HG02642 (cell line): Measurements from ENCODE around the gene THOP1.
"Not testable (repeated sequence)": the region's sequence is repeated elsewhere in the genome, so short reads cannot be mapped to it uniquely, and the experiment has no call there.

ENCODE experiments used
- ATAC-seq: cut with Tn5 transposase; IDR thresholded peaks from one replicate; pipeline ENCODE4 v1.9.1; 2021; ENCODE audit warnings: mild to moderate bottlenecking; ENCODE audit not compliant: unreplicated experiment, poor library complexity

THOP1 gene

GRCh38 chr19:2779121-2779740 is 6.1 kb upstream of the THOP1 start:
- ATAC-seq, result no peak

DNA sequence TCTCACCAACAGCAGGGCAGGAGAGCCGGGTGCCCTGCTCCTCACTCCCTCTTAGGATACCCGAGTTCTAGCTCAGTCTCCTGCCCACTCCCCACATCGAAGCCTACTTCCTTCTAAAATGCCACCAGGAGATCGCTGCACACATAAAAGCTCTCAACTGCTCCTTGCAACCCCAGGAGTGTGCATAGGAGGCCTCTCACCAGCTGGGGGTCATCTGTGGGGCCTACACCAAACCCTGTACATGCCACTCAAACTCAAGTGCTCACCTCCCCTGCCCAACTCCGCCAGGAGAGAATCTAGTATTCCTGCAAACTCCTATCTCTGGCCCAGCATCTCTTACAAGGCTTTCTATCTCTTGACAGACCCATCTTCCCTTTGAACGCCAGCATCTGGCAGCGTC is 5.0 kb upstream of the THOP1 start:
- ATAC-seq, result no peak

DNA sequence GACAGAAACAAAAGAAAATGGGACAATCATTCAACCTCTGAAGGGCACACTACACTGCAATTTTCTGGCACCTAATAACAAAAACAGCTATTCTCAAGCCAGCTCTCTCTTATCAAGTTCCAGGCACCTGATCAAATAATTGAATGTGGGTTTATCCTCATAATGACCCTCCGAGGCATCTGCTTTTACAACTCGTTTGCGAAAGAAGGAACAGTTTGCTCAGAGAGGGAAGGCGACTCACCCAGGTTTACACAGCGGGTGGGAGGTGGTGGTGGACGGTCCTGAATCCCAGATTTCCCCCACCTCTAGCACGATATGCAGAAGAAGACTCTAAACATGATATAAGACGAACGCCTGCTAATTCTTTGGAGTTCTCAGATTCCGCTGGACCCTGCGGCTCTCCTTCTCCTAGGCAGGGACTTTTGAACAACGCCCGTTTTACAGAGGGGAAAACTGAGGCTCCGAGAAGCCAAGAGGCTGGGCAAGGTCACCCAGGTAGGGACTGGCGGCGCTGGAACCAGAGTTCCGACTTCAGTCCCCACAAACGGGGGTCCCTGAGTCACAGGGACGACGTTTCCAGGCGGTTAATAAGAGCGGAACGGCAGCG is 2.9 kb upstream of the THOP1 start:
- no peak for ATAC-seq

- peak; percentile 79 for ATAC-seq
Observed at GRCh38 chr19:2782936-2783780, 2.1 kb upstream of the THOP1 start, which contains the start of gene SGTA. Gene SGTA (minus strand): TSS chr19:2783273. CDS start chr19:2769068, 14,205 bp downstream.

- ATAC-seq, result no peak
Observed at GRCh38 chr19:2783781-2784145, 1.5 kb upstream of the THOP1 start.

DNA sequence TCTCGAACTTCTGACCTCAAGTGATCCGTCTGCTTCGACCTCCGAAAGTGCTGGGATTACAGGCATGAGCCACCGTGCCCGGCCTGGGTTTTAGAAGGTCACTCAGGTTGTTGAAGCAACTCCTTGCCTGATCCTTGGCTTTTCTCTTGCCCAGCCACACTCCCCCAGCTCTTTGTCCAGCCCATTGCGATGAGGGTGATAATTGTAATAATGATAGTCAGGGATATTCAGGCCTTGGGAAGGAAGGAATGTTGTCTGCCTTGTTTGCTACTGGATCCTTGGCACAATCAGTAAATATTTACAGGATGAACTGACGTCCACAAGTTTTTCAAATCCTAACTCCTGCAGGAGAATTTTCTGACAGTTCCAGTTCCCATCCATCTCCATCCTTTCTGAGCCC is 1.8 kb downstream of the THOP1 start:
- no peak for ATAC-seq

- ATAC-seq, result no peak
Observed at GRCh38 chr19:2788237-2788636, 2.9 kb downstream of the THOP1 start.

DNA sequence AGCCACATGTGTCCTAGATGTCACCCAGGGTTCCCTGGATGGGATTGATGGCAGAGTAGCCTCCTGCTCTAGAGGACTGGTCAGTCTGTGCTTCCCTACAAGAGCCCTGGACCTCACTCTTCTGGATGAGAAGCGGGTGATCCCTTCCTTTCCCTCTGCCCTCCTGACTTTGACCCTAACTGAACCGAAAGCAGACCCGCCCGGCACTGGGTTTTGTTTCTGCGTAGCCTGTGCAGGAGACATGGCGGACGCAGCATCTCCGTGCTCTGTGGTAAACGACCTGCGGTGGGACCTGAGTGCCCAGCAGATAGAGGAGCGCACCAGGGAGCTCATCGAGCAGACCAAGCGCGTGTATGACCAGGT is 4.9 kb downstream of the THOP1 start:
- no peak for ATAC-seq

DNA sequence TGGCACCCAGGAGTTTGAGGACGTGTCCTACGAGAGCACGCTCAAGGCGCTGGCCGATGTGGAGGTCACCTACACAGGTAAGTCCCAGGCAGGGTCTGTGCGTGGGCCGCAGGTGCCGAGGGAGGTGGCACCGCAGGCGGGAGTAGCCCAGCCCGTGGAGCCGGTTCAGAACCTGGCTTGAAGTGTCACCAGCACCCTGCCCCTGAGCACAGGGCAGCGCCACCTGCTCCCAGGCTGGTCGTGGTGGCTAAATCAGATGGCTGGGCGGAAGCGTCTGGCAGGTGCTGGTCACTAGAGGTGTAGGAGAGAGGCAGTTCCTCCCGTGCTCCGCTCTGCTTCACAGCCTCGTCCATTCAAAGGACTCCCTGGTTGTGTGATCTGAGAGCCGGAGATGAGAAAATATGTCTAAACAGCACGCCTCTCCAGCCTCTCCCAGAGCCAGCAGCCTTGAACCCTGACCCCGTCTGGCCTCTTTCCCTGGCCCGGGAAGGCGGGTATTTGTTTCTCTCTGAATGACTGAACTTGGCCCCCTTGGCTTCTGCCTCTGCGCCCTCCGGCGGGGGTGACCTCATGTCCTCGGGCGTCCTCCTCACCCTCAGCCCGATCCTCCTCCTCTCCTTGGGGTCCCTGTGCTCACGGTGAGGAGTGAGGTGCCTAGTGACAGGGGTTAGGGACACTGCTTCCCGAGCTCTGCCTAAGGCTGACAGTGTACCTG is 5.4 kb downstream of the THOP1 start:
- ATAC-seq, result no peak

DNA sequence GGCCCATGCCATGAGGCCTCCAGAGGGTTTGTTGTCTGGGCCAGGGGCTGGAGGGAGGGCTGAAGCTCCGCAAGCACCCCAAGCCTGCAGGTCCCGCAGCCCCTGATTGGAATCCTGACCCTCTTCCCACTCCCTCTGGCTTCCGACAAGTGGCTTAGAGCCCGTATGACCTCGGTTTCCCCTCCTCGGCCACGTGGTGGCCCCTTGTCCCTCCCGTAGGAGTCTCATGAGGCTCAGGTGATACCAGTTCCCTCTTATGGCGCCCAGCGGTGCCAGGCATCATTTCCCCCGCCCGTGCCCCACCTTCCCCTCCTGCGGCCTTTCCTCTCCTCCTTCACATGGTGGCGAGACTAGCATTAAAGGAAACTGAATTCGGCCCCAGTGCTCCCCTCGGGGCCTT is 6.1 kb downstream of the THOP1 start:
- no peak for ATAC-seq

DNA sequence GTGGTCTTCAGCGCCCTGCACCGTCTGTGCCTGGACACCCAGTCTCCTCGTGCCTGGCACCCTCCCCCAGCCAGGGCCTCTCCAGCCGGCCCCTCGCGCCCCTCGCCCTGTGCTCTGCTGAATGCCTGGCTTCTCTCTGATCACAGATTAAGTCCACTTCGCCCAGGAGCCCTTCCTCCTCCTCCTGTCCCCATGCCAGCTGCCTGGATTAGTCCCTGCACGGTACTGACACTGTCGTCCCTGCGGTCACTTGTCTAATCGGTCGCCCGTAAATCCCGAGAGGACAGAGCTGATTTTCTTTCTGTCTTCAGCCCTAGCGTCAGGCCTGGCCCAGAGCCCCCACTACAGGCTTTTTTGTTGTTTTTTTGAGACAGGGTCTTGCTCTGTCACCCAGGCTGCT is 6.6 kb downstream of the THOP1 start:
- no peak for ATAC-seq

GRCh38 chr19:2792666-2793065 is 7.4 kb downstream of the THOP1 start:
- not testable (repeated sequence) for ATAC-seq

DNA sequence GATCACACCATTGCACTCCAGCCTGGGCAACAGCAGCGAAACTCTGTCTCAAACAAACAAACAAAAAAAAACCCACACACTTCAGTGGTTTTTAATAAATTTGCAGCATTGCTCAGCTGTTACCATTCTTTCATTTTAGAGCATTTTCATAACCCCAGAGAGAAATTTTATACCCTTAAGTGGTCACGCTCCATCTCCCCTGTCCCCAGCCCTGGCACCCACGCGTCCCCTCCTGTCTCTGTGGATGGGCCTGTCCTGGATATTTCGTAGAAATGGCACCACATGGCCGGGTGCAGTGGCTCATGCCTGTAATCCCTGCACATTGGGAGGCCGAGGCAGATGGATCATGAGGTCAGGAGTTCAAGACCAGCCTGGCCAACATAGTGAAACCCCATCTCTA is 7.8 kb downstream of the THOP1 start:
- ATAC-seq, result no peak

DNA sequence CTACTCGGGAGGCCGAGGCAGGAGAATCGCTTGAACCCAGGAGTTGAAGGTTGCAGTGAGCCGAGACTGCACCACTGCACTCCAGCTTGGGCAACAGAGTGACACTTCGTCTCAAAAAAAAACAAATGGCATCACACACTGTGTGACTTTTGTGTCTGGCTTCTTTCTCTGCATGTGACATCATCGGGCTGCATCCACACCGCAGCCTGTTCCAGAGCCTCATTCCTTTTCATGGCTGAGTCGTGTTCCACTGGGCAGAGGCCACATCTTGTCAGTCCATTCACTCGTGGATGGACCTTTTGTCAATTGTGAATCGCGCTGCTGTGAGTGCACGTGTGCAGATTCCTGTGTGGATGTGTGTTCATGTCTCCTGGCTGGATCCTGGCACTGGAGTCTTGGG is 8.3 kb downstream of the THOP1 start:
- ATAC-seq, result no peak

GRCh38 chr19:2795827-2796658 is 10.7 kb downstream of the THOP1 start:
- ATAC-seq, result no peak

GRCh38 chr19:2796659-2797266 is 11.5 kb downstream of the THOP1 start:
- no peak for ATAC-seq

- ATAC-seq, result no peak
Observed at GRCh38 chr19:2797280-2797679, 12.0 kb downstream of the THOP1 start.

DNA sequence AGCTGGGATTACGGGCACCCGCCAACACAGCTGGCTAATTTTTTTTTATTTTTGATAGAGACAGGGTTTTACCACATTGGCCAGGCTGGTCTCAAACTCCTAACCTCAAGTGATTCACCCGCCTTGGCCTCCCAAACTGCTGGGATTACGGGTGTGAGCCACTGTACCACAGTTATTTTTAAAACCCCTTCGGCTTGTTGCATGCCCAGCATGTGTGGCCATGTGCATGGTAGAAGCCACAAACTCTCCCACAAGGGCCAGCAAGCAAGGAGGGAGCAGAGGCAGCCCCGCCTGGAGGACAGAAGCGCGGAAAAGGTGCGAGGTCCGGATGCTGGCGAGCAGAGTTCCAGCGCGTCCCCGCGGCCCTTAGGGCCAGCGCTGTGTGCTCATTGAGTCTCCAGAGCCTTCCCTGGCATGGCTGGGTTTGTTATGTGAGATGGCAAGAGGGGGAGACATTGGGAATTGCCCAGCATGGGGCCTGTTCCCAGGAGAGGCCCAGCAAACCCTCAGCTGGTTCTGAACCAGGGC is 12.9 kb downstream of the THOP1 start:
- no peak for ATAC-seq

GRCh38 chr19:2798733-2799132 is 13.4 kb downstream of the THOP1 start:
- ATAC-seq, result no peak
